Measurements from ENCODE around the gene ASPN.

The ASPN gene

DNA sequence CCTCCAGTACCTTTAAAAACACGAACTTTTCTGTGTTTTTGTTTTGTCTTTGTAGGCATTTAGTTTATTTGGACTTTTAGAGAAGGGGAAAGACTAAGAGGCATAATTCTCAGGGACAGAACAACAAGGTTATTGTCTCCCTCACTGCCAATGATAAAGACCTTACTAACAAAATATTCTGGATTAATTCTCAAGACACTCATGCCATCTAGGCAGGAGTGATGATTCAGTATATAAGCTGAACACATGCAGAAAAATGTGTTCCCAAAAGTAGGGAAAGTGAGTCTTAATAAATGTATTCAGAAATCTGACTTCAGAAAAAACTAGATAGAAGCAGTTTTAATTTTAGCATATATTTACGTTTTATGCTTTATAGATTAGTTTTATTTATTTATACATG lies 17.4 kb upstream of the ASPN start:
- no peak for TF ChIP-seq CTCF (IDR thresholded peaks at IDR 0.05; ENCODE audit: insufficient read depth, low read depth, low read length, missing control alignments)
- no peak for DNase-seq (ENCODE audit: low read depth)
- H3K4me3 ChIP-seq (ENCODE audit: low read depth, low read length): no peak overlapping the region

- no peak overlapping the region for H3K4me3 ChIP-seq (ENCODE audit: low read depth, low read length)
- DNase-seq (ENCODE audit: low read depth): no peak
- TF ChIP-seq CTCF (IDR thresholded peaks at IDR 0.05; ENCODE audit: insufficient read depth, low read depth, low read length, missing control alignments): no peak
These were observed 14.3 kb upstream of the ASPN start for GRCh38 chr9:92496396-92497176.

DNA sequence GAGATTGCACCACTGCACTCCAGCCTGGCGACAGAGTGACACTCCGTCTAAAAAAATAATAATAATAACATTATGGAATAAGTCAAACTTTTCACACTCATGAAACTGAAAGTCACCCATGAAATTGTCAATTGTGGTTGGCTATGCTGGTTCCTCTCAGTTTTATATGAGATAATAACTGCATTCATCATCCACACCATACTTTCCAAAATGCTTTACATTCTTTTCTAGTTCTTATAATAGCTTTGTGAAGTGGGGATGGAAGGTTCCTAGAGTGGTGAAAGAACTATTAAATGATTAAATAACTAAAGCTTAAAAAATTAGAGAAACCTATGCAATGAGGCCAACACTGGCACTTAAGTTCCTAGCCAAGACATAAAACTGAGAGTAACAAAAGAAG lies 12.6 kb upstream of the ASPN start:
- no peak for DNase-seq (ENCODE audit: low read depth)
- H3K4me3 ChIP-seq (ENCODE audit: low read depth, low read length): no peak overlapping the region
- no peak for TF ChIP-seq CTCF (IDR thresholded peaks at IDR 0.05; ENCODE audit: insufficient read depth, low read depth, low read length, missing control alignments)

DNA sequence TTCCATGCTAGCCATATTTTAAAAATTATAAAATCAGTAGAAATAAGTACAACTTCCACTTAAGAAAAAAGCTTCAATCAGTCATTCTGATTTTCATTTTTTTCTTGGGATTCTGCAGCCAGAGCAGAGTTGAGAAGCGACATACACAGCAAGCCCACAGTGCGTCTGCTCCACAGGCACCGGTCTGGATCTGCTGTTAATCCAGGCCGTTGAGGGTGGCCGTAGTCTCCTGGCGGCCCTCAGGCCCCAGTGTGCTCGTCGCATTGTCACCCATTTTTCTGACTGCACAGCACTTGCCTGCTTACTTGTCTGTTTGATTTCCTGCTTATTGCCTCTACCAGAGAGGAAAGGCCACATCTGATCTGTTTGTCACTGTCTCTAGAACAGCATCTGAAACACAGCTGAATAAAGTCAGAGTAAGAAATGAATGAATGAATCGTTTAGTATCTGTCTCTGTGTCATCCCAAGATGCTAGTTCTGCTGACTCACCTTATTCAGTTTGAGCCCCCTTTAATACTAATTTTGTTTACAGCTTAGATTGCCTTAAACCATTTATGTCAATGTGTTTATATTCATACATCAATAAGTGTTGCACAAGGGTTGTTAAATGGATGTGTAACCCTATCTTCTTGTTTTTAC lies 11.6 kb upstream of the ASPN start:
- no peak overlapping the region for H3K4me3 ChIP-seq (ENCODE audit: low read depth, low read length)
- no peak for DNase-seq (ENCODE audit: low read depth)
- no peak for TF ChIP-seq CTCF (IDR thresholded peaks at IDR 0.05; ENCODE audit: insufficient read depth, low read depth, low read length, missing control alignments)

GRCh38 chr9:92492781-92493401 lies 10.6 kb upstream of the ASPN start:
- DNase-seq (ENCODE audit: low read depth): no peak
- TF ChIP-seq CTCF (IDR thresholded peaks at IDR 0.05; ENCODE audit: insufficient read depth, low read depth, low read length, missing control alignments): no peak
- no peak overlapping the region for H3K4me3 ChIP-seq (ENCODE audit: low read depth, low read length)

DNA sequence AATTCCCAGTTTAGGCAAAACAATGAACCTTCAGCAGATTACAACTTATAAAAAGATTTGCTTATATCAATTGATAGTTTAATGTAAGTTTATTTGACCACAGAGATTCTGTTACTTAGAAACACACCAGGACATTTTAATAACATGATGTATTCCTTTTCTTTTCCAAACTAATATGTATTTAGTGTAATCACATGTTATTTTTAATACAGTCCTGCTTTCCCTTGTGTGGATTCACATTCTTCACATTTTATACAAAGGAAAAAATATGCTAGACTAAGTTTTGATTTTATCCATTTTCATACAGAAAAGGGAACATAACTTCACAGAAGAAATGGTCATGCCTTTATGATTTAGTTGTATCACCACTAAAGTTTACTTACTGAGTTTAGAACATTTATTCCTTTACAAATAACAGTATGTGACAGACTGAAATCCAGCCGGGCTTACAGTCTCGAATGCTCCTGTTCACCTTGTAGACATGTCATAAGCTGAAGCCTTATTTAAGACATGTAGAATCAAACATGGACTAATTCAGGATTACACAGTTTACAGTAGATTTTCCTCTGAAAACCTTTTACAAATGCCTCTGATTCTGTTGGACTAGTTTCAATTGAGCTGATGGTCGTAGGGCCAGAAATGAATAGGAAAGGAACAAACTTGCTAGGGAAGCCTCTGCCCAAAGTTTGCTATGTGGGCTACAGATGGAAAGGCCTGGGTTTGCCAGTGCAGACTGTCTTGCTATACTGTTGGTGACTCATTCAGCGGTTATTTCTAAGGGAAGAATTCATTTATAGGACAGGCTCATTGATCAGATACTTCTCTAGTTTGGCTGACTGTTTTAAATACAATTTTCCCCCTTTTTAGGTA lies 6.6 kb upstream of the ASPN start:
- no peak for DNase-seq (ENCODE audit: low read depth)
- no peak for TF ChIP-seq CTCF (IDR thresholded peaks at IDR 0.05; ENCODE audit: insufficient read depth, low read depth, low read length, missing control alignments)
- no peak overlapping the region for H3K4me3 ChIP-seq (ENCODE audit: low read depth, low read length)

Data from GM12865 (cell line).